ENCODE measurements around the gene PTPRT. TPM values are rescaled to one million over a fixed set of nuclear protein-coding genes. Genes with fewer than 3 reads are reported as not detected.

The PTPRT gene
- total and polyA plus RNA-seq, 11 donors, result 0.04 to 2.5 (median 0.25) TPM; not detected in 2

DNA sequence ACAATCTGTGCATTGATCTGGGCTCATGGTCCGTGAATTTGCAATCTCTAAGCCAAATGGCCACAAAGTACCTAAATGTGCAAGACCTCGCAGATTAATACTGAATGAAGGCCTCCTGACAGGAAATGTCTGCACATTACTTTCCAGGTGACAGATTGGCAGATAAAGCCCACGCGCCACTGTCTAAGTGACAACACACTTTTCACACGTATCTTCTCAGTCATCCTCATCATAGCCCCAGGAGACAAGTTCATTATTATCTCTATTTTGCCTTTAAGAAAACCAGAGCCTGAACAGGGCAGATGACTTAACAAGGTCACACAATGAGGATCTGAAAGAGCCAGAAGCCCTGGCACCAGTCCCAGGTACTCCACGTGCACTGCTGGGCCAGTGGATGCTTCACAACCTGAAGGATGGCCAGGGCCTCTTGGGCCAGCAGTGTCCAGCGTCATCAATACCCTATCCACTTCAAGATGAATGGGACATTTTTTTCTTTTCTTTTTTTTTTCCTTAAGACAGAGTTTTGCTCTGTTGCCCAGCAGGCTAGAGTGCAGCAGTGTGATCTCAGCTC, 266.3 kb downstream of the PTPRT start:
- 45 to 59% (median 55%) methylated on average over 7 of the region's 7 CpGs for WGBS, 4 donors
- DNase-seq, result no peak
- Histone ChIP-seq H3K27me3 (peaks cover 0 to 3% (median 0%) of the 10 kb centered on the region in 9 donors), H3K36me3 (no peaks in the 10 kb centered on the region), H3K4me3 (no peak overlapping the region), H3K4me1 (peaks cover 0 to 3% (median 0%) of the 10 kb centered on the region in 12 donors), H3K27ac (no peak overlapping the region), H3K9me3 (no peaks in the 10 kb centered on the region)
- TF ChIP-seq POLR2A (IDR thresholded peaks at IDR 0.05), result no peak
- TF ChIP-seq, protein P1, sequence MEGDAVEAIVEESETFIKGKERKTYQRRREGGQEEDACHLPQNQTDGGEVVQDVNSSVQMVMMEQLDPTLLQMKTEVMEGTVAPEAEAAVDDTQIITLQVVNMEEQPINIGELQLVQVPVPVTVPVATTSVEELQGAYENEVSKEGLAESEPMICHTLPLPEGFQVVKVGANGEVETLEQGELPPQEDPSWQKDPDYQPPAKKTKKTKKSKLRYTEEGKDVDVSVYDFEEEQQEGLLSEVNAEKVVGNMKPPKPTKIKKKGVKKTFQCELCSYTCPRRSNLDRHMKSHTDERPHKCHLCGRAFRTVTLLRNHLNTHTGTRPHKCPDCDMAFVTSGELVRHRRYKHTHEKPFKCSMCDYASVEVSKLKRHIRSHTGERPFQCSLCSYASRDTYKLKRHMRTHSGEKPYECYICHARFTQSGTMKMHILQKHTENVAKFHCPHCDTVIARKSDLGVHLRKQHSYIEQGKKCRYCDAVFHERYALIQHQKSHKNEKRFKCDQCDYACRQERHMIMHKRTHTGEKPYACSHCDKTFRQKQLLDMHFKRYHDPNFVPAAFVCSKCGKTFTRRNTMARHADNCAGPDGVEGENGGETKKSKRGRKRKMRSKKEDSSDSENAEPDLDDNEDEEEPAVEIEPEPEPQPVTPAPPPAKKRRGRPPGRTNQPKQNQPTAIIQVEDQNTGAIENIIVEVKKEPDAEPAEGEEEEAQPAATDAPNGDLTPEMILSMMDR (IDR thresholded peaks at IDR 0.05), result no peak
- intact Hi-C loops (cut with DNase I), result no loop called here
- ATAC-seq, result no peak

DNA sequence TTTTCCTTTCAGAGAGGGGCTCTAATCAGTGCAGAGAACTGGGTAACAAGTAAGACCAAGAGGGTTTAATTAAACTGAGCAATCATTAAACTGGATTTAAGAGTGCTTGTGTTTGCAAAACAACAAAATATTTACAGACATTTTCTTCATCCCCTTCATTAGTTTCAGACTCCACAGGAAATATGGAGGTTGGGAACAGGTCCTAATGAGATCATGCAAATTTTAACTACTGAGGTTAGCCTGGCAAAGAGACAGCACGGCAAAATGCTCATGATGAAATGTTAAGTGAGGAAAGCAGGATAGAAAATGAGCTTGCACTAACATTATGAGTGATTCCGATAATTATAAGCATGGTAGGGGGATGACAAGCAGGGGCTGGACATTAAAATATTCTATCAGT, 268.9 kb downstream of the PTPRT start:
- H3K9me3 ChIP-seq, result peaks cover 0 to 7% (median 0%) of the 10 kb centered on the region in 12 donors
- H3K27ac ChIP-seq, result no peak overlapping the region
- H3K27me3 ChIP-seq, result no peaks in the 10 kb centered on the region
- 57 to 69% (median 65%) methylated on average over 2 of the region's 2 CpGs for WGBS, 4 donors
- H3K4me1 ChIP-seq, result peaks cover 0 to 3% (median 0%) of the 10 kb centered on the region in 12 donors
- TF ChIP-seq POLR2A (IDR thresholded peaks at IDR 0.05), result no peak
- TF ChIP-seq, protein P1 (IDR thresholded peaks at IDR 0.05), result no peak
- no peaks in the 10 kb centered on the region for H3K36me3 ChIP-seq
- ATAC-seq, result no peak
- DNase-seq, result no peak
- H3K4me3 ChIP-seq, result no peak overlapping the region
- intact Hi-C loops (cut with DNase I), result no loop called here

DNA sequence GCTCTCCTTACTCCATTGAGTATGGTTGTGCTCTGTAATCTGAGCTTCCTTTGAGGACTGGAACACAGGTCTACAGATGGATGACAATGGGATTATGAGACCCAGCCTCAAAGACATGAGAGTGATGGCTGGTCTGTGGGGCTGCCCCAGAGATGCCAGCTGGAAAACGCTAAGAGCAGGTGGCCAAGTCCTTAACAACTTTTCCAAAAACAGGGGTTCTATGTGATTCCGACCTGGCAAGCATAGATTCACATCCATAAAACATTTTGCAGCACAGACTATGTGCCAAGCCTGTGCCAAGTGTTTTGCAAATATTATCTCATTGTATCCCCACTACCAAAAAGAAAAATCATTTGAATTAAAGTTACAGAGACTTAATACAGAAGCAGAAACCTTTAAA, 270.4 kb downstream of the PTPRT start:
- Histone ChIP-seq H3K36me3 (no peaks in the 10 kb centered on the region), H3K27ac (no peak overlapping the region), H3K27me3 (no peaks in the 10 kb centered on the region), H3K4me1 (peaks cover 0 to 3% (median 0%) of the 10 kb centered on the region in 12 donors), H3K9me3 (peaks cover 0 to 7% (median 0%) of the 10 kb centered on the region in 12 donors), H3K4me3 (no peak overlapping the region)
- ATAC-seq, result no peak
- TF ChIP-seq, protein P1 (IDR thresholded peaks at IDR 0.05), result no peak
- TF ChIP-seq POLR2A (IDR thresholded peaks at IDR 0.05), result no peak
- intact Hi-C loops (cut with DNase I), result no loop called here
- WGBS, 4 donors, result 69 to 79% (median 74%) methylated on average over 2 of the region's 2 CpGs
- DNase-seq, result no peak

DNA sequence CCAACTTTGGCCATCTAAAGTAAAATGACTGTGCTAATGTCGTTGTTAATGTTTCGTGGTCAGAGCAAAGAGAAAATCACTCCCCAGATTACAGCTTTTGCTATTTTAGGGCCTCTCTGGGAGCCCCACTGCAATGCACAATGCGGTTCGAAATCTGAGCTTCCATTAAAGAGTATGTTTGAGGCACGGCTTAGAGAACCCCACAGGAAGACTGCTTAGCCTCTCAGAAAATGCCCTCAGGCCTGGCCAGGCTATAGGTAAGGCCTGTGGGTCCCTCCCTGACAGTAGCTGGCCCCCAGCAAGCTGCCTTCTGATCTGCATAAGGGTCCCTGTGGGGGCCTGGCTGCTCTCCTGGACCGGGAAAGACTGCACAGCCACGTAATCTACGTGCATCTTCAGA, 274.6 kb downstream of the PTPRT start:
- TF ChIP-seq, protein P1 (IDR thresholded peaks at IDR 0.05), result no peak
- no peak for TF ChIP-seq POLR2A (IDR thresholded peaks at IDR 0.05)
- DNase-seq, result no peak
- ATAC-seq, result no peak
- Histone ChIP-seq H3K4me1 (no peaks in the 10 kb centered on the region), H3K36me3 (no peaks in the 10 kb centered on the region), H3K4me3 (no peak overlapping the region), H3K9me3 (peaks cover 0 to 7% (median 0%) of the 10 kb centered on the region in 12 donors), H3K27ac (no peak overlapping the region), H3K27me3 (no peaks in the 10 kb centered on the region)
- intact Hi-C loops (cut with DNase I), result no loop called here
- WGBS, 4 donors, result 69 to 90% (median 83%) methylated on average over 8 of the region's 8 CpGs
